IPS-NIHi11 (cell line): ENCODE results near the gene KRT15.
"Not testable (repeated sequence)": the region's sequence is repeated elsewhere in the genome, so short reads cannot be mapped to it uniquely, and the experiment has no call there.

Source experiments
- DNase-seq: peaks from one replicate; pipeline ENCODE4 v3.0.0; 2012; ENCODE audit warnings: mixed read lengths, low spot score

The KRT15 gene

DNA sequence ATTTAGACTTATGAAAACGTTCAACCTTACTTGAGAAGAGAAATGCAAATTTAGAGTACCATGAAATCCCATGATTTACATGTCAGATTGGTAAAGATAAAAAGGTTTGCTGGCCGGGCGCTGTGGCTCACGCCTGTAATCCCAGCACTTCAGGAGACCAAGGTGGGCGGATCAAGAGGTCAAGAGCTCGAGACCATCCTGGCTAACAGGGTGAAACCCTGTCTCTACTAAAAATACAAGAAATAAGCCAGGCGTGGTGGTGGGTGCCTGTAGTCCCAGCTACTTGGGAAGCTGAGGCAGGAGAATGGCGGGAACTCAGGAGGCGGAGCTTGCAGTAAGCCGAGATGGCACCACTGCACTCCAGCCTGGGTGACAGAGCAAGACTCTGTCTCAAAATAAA lies 24.1 kb upstream of the KRT15 start:
- not testable (repeated sequence) for DNase-seq

- no peak for DNase-seq
These were observed 23.7 kb upstream of the KRT15 start for GRCh38 chr17:41542357-41542756.

- no peak for DNase-seq
These were observed 22.4 kb upstream of the KRT15 start for GRCh38 chr17:41540921-41541625.

- DNase-seq: no peak
These were observed 21.4 kb upstream of the KRT15 start for GRCh38 chr17:41539979-41540701.

DNA sequence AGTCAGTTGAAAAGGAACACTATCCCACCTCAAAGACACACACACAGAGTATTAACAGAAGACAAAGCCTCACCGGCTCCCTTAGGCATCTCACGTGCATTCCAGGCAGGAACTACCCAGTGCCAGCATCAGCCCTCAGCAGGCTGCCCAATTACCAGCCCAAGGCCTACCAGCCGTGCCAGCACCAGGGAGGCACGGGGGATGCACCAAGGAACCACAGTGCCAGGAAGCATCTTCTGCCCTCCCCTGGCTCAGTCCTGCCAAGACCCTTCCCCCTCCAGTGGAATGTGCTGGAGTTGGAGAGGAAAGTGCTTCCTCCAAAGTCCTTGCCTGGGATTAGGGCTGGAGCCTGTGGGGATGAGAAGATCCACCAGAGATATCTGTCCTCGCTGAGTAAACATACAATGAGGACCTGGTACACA lies 20.4 kb upstream of the KRT15 start:
- no peak for DNase-seq

GRCh38 chr17:41538565-41538991 lies 19.9 kb upstream of the KRT15 start:
- DNase-seq: no peak

DNA sequence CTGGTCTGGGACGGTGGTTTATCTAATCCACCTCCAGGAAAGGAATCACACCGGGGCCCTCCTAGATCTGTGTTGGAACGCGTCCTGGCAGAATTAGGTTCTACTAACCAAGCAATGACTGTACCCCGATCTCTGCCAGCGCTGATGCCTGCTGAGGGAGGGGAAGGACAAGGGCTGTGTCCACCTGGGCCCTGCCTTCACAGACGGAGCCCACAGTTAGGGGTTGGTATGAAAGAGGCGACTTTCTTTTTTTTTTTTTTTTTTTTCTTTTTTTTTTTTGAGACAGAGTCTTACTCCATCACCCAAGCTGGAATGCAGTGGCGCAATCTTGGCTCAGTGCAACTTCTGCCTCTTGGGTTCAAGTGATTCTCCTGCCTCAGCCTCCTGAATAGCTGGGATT lies 19.3 kb upstream of the KRT15 start:
- no peak for DNase-seq

DNA sequence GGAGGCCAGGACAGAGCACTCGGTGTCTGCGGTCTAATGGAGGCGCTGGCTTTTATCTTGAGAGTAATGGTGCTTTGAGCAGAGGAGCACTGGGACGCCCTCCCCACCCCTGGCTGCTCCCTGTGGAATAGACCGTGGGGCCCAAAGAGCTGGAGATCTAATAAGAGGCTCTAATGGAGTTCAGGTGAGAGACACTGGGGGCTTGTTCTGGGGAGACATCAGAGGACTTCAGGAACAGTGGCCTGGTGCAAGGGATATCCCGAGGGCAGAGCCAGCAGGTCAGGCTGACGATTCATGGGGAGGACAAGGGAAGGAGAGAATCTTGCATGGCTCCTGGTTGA lies 18.9 kb upstream of the KRT15 start:
- no peak for DNase-seq

- DNase-seq: no peak
These were observed 18.3 kb upstream of the KRT15 start for GRCh38 chr17:41536741-41537613.

GRCh38 chr17:41535764-41536481 lies 17.2 kb upstream of the KRT15 start:
- DNase-seq: no peak

DNA sequence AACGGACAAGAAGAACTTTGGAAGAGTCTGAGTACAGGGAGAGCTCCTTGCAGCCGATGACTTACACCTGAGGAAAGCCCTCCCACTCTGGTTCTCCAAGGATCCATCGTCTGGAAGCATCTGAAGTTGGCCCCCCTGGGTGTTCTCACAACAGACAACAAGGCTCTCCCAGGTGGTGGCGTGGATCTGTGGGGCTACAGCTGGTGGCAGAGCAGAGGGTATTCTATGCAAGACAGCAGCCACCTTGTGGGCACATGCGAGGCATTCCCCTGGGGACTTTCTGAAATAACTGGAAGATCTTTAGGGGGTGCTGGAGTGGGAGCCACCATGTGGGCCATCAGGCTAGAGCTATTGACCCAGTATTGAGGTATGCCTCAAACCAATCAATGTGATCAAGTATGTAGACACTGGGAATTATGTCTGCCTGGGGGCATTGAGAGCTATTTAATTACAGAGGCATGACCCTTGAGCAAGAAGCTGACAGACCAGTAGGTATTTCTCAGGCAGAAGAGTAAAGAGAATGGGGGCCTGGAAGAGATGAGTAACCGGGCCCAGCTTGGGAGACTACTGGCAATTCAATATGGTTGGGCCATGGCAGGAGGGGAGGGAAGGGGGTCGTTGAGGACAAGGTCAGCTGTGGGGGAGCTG lies 16.3 kb upstream of the KRT15 start:
- no peak for DNase-seq

GRCh38 chr17:41533613-41534012 lies 14.9 kb upstream of the KRT15 start:
- DNase-seq: no peak

DNA sequence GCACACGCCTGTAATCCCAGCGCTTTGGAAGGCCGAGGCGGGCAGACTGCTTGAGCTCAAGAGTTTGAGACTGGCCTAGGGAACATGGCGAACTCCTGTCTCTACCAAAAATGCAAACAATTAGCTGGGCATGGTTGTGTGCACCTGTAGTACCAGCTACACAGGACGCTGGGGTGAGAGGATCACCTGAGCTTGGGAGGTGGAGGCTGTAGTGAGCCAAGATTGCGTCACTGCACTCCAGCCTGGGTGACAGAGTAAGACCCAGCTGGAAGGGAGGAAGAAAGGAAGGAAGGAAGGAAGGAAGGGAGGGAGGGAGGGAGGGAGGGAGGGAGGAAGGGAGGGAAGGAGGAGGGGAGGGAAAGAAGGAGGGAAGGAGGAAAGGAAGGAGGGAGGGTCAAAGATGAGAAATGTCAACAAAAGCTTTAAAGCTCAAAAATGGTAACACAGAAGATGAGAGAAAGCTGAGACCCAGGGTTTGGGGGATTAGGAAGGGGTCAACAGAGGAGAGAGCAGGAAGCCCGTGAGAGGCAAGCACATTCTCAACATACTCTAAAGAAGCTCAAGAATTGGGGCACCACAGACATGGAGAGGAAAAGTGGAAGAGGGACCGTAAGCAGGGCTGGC lies 14.4 kb upstream of the KRT15 start:
- DNase-seq: no peak

DNA sequence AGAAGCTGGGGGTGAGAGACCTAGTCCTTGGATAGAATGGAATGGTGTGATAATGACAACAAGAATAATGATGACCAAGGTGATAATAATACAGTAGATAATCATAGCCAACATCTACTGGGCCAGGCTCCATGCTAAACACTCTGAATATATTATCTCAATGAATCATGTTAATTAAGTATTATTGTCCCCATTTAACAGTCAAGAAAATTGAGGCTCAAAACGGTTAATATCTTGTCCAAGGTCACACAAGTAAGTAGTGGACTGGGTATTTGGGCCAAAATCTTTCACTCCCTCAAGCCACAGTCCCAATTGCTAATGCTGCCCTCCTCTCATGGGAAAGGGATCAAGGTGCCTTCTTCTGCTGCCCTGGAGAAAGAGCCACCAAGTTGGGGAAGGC lies 13.3 kb upstream of the KRT15 start:
- DNase-seq: no peak

- DNase-seq: no peak
These were observed 11.7 kb upstream of the KRT15 start for GRCh38 chr17:41530062-41531048.

DNA sequence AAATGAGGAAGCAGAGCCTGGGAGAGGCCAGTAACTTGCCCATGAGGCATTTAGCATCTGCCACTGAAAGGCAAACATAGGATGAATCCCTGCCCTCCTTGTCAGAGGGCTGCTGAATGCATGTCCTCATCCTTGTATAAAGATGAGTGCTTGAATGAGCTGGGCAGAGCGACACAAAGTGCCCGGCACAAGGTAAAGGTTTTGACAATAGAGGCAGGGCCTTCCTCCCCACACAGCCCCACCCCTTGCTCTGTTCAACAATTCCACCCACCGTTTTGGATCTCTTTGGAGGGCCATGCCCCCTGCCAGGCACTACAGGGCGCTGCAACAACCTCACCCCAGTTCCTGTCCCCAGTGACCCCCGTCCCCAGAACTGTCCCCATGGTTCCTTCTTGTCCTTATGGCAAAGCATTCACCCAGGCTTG lies 10.8 kb upstream of the KRT15 start:
- DNase-seq: no peak

DNA sequence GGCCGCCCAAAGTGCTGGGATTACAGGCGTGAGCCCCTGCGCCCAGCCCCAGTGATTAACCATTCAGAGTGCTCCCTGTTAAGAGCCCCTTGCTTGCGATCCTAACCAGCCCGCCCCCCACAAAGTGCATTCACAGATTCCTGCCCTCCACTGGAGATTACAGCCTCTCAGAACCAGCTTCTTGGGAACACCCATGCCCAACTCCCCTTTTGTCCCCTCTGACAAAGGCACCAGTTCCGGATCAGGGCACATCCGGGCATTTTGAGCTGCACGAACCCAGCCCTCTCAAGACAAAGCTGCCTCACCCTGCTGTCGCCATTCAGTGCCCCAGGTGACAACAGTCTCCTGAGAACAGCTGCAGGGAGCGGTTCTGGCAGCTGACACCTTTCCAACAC lies 10.3 kb upstream of the KRT15 start:
- no peak for DNase-seq

- peak; percentile 60 for DNase-seq
These were observed 8.7 kb upstream of the KRT15 start for GRCh38 chr17:41527063-41528023.

GRCh38 chr17:41524261-41524660 lies 5.6 kb upstream of the KRT15 start:
- no peak for DNase-seq
